Measurements from ENCODE around the gene RAD51AP1. TPM values are rescaled to one million over a fixed set of nuclear protein-coding genes. Genes with fewer than 3 reads are reported as not detected.

The RAD51AP1 gene
- total and polyA plus RNA-seq, 2 of the 8 experiments (the other 6 are each of a cell fraction or from before 2014, with no cell fraction given), result 29.7 to 48.3 TPM

- CTCF ChIA-PET (ENCODE audit: partially characterized antibody), result interaction anchor here (1.2 to 5.6 kb wide), 6 partner anchors 9 to 266 kb away, joined by 3 to 50 read pairs (median 16); no protein-coding TSS in a partner anchor
Measured at GRCh38 chr12:4591180-4591687, 52.5 kb downstream of the RAD51AP1 start.

More at GRCh38 chr12:4591180-4591687, 52.5 kb downstream of the RAD51AP1 start:
- no peak overlapping the region for H4K8ac ChIP-seq (ENCODE audit: extremely low read depth, insufficient read depth, low read length)
- no peak overlapping the region for H3K14ac ChIP-seq (ENCODE audit: insufficient read length)
- no peak overlapping the region for H3K4me2 ChIP-seq (ENCODE audit: insufficient read depth in 1 of 2, low read depth in 2 of 2, low read length in 2 of 2)
- H3K9ac ChIP-seq (replicated peaks in 1 of 4; ENCODE audit: extremely low read depth in 1 of 4, low read depth in 3 of 4, low read length in 3 of 4), result no peak overlapping the region
- H2BK5ac ChIP-seq (ENCODE audit: low read depth, low read length), result no peak overlapping the region
- 87% methylated on average over 7 of the region's 7 CpGs; no CpG with 5 or more reads in 1 of the 2 experiments for WGBS, 2 experiments (ENCODE audit: extremely low coverage in 1 of 2, insufficient coverage in 1 of 2, insufficient read length in 1 of 2, insufficient replicate concordance in 2 of 2, low coverage in 1 of 2, low lambda C conversion rate in 2 of 2, missing lambda C conversion rate in 1 of 2)
- H3K36me3 ChIP-seq (ENCODE audit: control insufficient read depth in 2 of 4, insufficient read depth in 4 of 4, low read length in 3 of 4), result no peaks in the 10 kb centered on the region
- H3K4me3 ChIP-seq (ENCODE audit: extremely low read depth in 1 of 4, insufficient read depth in 2 of 4, low read depth in 3 of 4, low read length in 4 of 4), result no peak overlapping the region
- H4K91ac ChIP-seq (replicated peaks; ENCODE audit: insufficient read length, low read length), result no peak overlapping the region
- no peaks in the 10 kb centered on the region for H3K79me2 ChIP-seq (ENCODE audit: control insufficient read depth in 1 of 2, insufficient read depth in 2 of 2, low read length in 2 of 2)
- no peaks in the 10 kb centered on the region for H3K23me2 ChIP-seq (ENCODE audit: low read depth, low read length)
- no peaks in the 10 kb centered on the region for H4K20me1 ChIP-seq (replicated peaks in 1 of 2; ENCODE audit: control insufficient read depth in 1 of 2, insufficient read depth in 2 of 2, low read length in 2 of 2)
- H3K9me3 ChIP-seq (ENCODE audit: insufficient read depth in 2 of 2, low read depth in 1 of 2, low read length in 1 of 2), result no peaks in the 10 kb centered on the region
- H3K4me1 ChIP-seq (replicated peaks in 1 of 4; ENCODE audit: control insufficient read depth in 3 of 4, insufficient read depth in 4 of 4, low read length in 3 of 4), result no peaks in the 10 kb centered on the region
- H2AFZ ChIP-seq (ENCODE audit: low read length), result no peak overlapping the region
- no peak overlapping the region for H3K56ac ChIP-seq (replicated peaks; ENCODE audit: insufficient read length, low read depth, low read length)
- no peak for FAIRE-seq
- DNase-seq (ENCODE audit: low read depth in 1 of 2, low spot score in 2 of 2), result no peak
- H3K23ac ChIP-seq (ENCODE audit: insufficient read length), result no peak overlapping the region
- H2BK15ac ChIP-seq (ENCODE audit: low read length), result no peak overlapping the region
- H2BK12ac ChIP-seq (ENCODE audit: low read depth, low read length), result no peak overlapping the region
- H2BK20ac ChIP-seq (ENCODE audit: low read length), result no peak overlapping the region
- no peak overlapping the region for H2BK120ac ChIP-seq (replicated peaks; ENCODE audit: low read depth, low read length)
- no peak overlapping the region for H3K4ac ChIP-seq (replicated peaks; ENCODE audit: insufficient read length, low read depth, low read length)
- no peak overlapping the region for H2AK5ac ChIP-seq (ENCODE audit: low read depth, low read length)
- no peak overlapping the region for H3K27ac ChIP-seq (ENCODE audit: low read depth, low read length)
- H3K79me1 ChIP-seq (ENCODE audit: low read depth, low read length), result no peaks in the 10 kb centered on the region
- H4K5ac ChIP-seq (ENCODE audit: insufficient read length, low read depth, low read length), result no peak overlapping the region
- TF ChIP-seq CTCF (IDR thresholded peaks at IDR 0.05; ENCODE audit: control extremely low read depth in 1 of 3, insufficient read depth in 1 of 3, low read depth in 1 of 3, low read length in 3 of 3) (no peak), NANOG (IDR thresholded peaks at IDR 0.05; ENCODE audit: insufficient read depth, low read depth, low read length, poor library complexity, severe bottlenecking) (no peak), SAP30 (IDR thresholded peaks at IDR 0.05; ENCODE audit: insufficient read depth, insufficient replicate concordance, low read length) (no peak), SIX5 (IDR thresholded peaks at IDR 0.05; ENCODE audit: low read depth, low read length) (no peak), RFX5 (IDR thresholded peaks at IDR 0.05; ENCODE audit: borderline replicate concordance, low read depth, low read length) (no peak), GABPA (IDR thresholded peaks at IDR 0.05; ENCODE audit: borderline replicate concordance, insufficient read depth, low read length) (no peak)
- POLR2A ChIA-PET (ENCODE audit: partially characterized antibody), result no interaction called here
- no peaks in the 10 kb centered on the region; a peak in 2 of 7 replicates for H3K27me3 ChIP-seq (replicated peaks in 1 of 4; ENCODE audit: control insufficient read depth in 3 of 4, extremely low read depth in 1 of 4, insufficient read depth in 3 of 4, low read length in 3 of 4)
- no peak overlapping the region for H3K18ac ChIP-seq (ENCODE audit: extremely low read depth, low read length)
